ENCODE measurements around the gene ASIC5.

- TF ChIP-seq CTCF (IDR thresholded peaks at IDR 0.05) (no peak), ZFX (IDR thresholded peaks at IDR 0.05; ENCODE audit: borderline replicate concordance) (no peak)
Observed at GRCh38 chr4:155781249-155781831, 84.7 kb downstream of the ASIC5 start.
